HG03521 (cell line): ENCODE data around the gene TCERG1.
A peak's percentile ranks its signal among the peaks of the same experiment; 100 is the strongest.

ENCODE experiments used
- ATAC-seq: cut with Tn5 transposase; IDR thresholded peaks from one replicate; pipeline ENCODE4 v1.9.1; 2021; ENCODE audit warnings: mild to moderate bottlenecking, moderate library complexity; ENCODE audit not compliant: unreplicated experiment

Gene TCERG1

GRCh38 chr5:146446861-146447733 lies at the start of gene TCERG1:
Gene TCERG1 (plus strand): TSS chr5:146447333. CDS start chr5:146447350, 17 bp downstream.
- peak; percentile 94 for ATAC-seq

- ATAC-seq, result no peak
These were observed 48.3 kb upstream of the TCERG1 start for GRCh38 chr5:146398826-146399225.

GRCh38 chr5:146399481-146399880 lies 47.7 kb upstream of the TCERG1 start:
- no peak for ATAC-seq

GRCh38 chr5:146400201-146400600 lies 46.9 kb upstream of the TCERG1 start:
- no peak for ATAC-seq

GRCh38 chr5:146401021-146401420 lies 46.1 kb upstream of the TCERG1 start:
- no peak for ATAC-seq

- no peak for ATAC-seq
These were observed 44.2 kb upstream of the TCERG1 start for GRCh38 chr5:146402949-146403348.

GRCh38 chr5:146409054-146409671 lies 38.0 kb upstream of the TCERG1 start:
- ATAC-seq, result no peak

- no peak for ATAC-seq
These were observed 36.9 kb upstream of the TCERG1 start for GRCh38 chr5:146410272-146410671.

- no peak for ATAC-seq
These were observed 27.4 kb upstream of the TCERG1 start for GRCh38 chr5:146419696-146420095.

- no peak for ATAC-seq
These were observed 22.1 kb upstream of the TCERG1 start for GRCh38 chr5:146425023-146425422.

- no peak for ATAC-seq
These were observed 20.8 kb upstream of the TCERG1 start for GRCh38 chr5:146426305-146426704.

GRCh38 chr5:146426853-146427618 lies 20.1 kb upstream of the TCERG1 start:
- ATAC-seq, result no peak

GRCh38 chr5:146427619-146427997 lies 19.5 kb upstream of the TCERG1 start:
- ATAC-seq, result no peak

- no peak for ATAC-seq
These were observed 18.5 kb upstream of the TCERG1 start for GRCh38 chr5:146428658-146429057.

- no peak for ATAC-seq
These were observed 6.8 kb upstream of the TCERG1 start for GRCh38 chr5:146440353-146440752.

- no peak for ATAC-seq
These were observed 6.2 kb upstream of the TCERG1 start for GRCh38 chr5:146440870-146441495.

- ATAC-seq, result no peak
These were observed 5.2 kb upstream of the TCERG1 start for GRCh38 chr5:146441896-146442295.

- peak; percentile 24 for ATAC-seq
These were observed 724 bp downstream of the TCERG1 start for GRCh38 chr5:146447734-146448380.

- no peak for ATAC-seq
These were observed 1.8 kb downstream of the TCERG1 start for GRCh38 chr5:146448783-146449519.

- ATAC-seq, result no peak
These were observed 2.9 kb downstream of the TCERG1 start for GRCh38 chr5:146450002-146450401.
